ENCODE data around the gene CFB. TPM values are rescaled to one million over a fixed set of nuclear protein-coding genes. Genes with fewer than 3 reads are reported as not detected.
A peak's percentile ranks its signal among the peaks of the same experiment; 100 is the strongest.
"Not testable (repeated sequence)": the region's sequence is repeated elsewhere in the genome, so short reads cannot be mapped to it uniquely, and the experiment has no call there.

Gene CFB
- total RNA-seq, 3 donors from 2014 or later = 34.5 to 178 (median 40.4) TPM

GRCh38 chr6:31979238-31979898 lies 33.5 kb downstream of the CFB start:
- DNase-seq (no peak), ATAC-seq (no peak)
- TF ChIP-seq, protein P1, sequence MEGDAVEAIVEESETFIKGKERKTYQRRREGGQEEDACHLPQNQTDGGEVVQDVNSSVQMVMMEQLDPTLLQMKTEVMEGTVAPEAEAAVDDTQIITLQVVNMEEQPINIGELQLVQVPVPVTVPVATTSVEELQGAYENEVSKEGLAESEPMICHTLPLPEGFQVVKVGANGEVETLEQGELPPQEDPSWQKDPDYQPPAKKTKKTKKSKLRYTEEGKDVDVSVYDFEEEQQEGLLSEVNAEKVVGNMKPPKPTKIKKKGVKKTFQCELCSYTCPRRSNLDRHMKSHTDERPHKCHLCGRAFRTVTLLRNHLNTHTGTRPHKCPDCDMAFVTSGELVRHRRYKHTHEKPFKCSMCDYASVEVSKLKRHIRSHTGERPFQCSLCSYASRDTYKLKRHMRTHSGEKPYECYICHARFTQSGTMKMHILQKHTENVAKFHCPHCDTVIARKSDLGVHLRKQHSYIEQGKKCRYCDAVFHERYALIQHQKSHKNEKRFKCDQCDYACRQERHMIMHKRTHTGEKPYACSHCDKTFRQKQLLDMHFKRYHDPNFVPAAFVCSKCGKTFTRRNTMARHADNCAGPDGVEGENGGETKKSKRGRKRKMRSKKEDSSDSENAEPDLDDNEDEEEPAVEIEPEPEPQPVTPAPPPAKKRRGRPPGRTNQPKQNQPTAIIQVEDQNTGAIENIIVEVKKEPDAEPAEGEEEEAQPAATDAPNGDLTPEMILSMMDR (IDR thresholded peaks at IDR 0.05) = no peak
- Histone ChIP-seq H3K4me1 (ENCODE audit: low read depth) (no peaks in the 10 kb centered on the region), H3K9me3 (no peaks in the 10 kb centered on the region), H3K36me3 (ENCODE audit: low read depth) (no peaks in the 10 kb centered on the region), H3K4me3 (no peak overlapping the region)
- intact Hi-C loops (cut with DNase I, micrococcal nuclease) = no loop called here

DNA sequence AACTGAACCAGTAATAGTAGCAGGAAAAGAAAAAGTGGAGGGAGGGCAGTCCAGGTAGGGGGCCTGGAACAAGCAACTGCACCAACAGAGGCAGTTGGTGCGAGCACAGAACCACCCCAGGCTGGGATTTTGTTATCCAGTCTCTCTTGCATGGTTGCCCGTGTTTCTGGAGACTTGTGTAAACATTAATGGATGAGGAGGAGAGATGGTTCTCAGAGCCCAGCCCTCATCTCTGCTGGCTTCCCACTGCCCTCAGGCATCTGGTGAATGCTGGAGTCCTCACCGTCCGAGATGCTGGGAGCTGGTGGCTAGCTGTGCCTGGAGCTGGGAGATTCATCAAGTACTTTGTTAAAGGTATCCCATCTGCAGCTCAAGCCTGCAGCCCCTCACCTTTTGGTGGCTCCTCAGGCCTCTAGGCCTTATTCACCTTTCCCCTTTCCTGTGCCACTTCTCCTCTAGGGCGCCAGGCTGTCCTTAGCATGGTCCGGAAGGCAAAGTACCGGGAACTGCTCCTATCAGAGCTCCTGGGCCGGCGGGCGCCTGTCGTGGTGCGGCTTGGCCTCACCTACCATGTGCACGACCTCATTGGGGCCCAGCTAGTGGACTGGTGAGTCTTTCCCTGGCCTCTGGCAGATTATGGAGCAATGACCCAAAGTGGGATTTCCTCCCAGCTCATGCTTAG lies 34.4 kb downstream of the CFB start:
- ATAC-seq; intact Hi-C loops (cut with DNase I, micrococcal nuclease); H3K4me1 ChIP-seq (ENCODE audit: low read depth); H3K9me3 ChIP-seq; H3K36me3 ChIP-seq (ENCODE audit: low read depth); H3K4me3 ChIP-seq: not testable (repeated sequence)
- DNase-seq = peak in 1 of 3 donors; percentile 25

- intact Hi-C loops (cut with DNase I, micrococcal nuclease); H3K36me3 ChIP-seq (ENCODE audit: low read depth); H3K9me3 ChIP-seq; H3K4me1 ChIP-seq (ENCODE audit: low read depth); DNase-seq; ATAC-seq; H3K4me3 ChIP-seq: not testable (repeated sequence)
Observed at GRCh38 chr6:31980998-31981397, 35.1 kb downstream of the CFB start.

DNA sequence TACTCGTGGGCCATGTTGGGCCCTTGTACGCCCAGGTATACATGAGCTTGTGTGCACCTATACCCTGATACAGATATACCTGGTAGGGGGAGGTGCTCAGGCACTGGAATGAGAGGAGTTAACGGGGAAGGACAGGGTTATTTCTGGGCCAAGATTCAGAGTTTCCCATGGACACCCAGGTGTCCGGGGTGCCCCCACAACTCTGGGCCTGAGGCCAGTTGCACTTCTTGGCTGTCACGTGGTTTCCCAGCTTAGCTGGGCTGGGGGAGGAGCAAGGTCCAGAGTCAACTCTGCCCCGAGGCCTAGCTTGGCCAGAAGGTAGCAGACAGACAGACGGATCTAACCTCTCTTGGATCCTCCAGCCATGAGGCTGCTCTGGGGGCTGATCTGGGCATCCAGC lies 35.8 kb downstream of the CFB start, which contains the start of gene C4A:
C4A (plus strand) TSS at position 314 of the 400 bp plus-strand sequence; CDS start at position 365, 51 bp downstream.
- H3K9me3 ChIP-seq; intact Hi-C loops (cut with DNase I, micrococcal nuclease); H3K4me1 ChIP-seq (ENCODE audit: low read depth); H3K4me3 ChIP-seq; H3K36me3 ChIP-seq (ENCODE audit: low read depth); DNase-seq: not testable (repeated sequence)
- peak; percentile 56 for ATAC-seq

DNA sequence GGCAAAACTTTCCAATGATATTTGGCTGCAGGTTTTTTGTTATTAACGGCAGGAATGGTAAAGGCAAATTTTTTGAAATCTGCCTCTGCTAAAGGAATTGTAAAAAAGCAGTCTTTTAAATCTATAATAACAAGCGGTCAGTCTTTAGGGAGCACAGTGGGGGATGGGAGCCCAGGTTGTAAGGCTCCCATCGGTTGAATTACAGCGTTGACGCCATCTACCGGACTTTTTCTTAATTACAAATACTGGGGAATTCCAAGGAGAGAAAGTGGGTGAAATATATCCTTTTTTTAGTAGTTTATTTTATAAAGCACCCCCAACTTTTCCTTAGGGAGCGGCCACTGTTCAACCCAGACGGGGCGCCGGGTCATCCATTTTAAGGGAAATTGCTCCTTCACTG lies 43.5 kb downstream of the CFB start:
- H3K4me3 ChIP-seq; H3K4me1 ChIP-seq (ENCODE audit: low read depth); ATAC-seq; H3K9me3 ChIP-seq; H3K36me3 ChIP-seq (ENCODE audit: low read depth); intact Hi-C loops (cut with DNase I, micrococcal nuclease); DNase-seq: not testable (repeated sequence)

GRCh38 chr6:31994421-31994820 lies 48.5 kb downstream of the CFB start:
- H3K36me3 ChIP-seq (ENCODE audit: low read depth); intact Hi-C loops (cut with DNase I, micrococcal nuclease); ATAC-seq; H3K9me3 ChIP-seq; H3K4me3 ChIP-seq; H3K4me1 ChIP-seq (ENCODE audit: low read depth): not testable (repeated sequence)
- DNase-seq = peak in 2 of 3 donors; percentile 5 to 30

DNA sequence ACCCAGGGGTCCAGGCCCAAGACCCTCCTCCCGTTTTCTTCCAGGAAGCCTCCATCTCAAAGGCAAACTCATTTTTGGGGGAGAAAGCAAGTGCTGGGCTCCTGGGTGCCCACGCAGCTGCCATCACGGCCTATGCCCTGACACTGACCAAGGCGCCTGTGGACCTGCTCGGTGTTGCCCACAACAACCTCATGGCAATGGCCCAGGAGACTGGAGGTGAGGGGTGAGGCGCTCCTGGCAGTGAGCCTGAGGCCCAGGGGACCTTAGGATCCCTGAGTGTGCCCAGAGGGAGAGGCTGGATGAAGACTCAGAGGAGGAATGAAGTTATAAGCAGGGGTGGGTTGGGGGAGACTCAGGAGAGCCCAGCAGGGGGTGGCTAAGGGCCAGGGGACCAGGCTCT lies 50.5 kb downstream of the CFB start:
- H3K36me3 ChIP-seq (ENCODE audit: low read depth); intact Hi-C loops (cut with DNase I, micrococcal nuclease); H3K4me1 ChIP-seq (ENCODE audit: low read depth); H3K9me3 ChIP-seq; ATAC-seq; H3K4me3 ChIP-seq: not testable (repeated sequence)
- DNase-seq = peak in 2 of 3 donors; percentile 8 to 27

Small RNA genes within 50 kb of the gene (microRNA-seq; reads per million reads assigned to microRNA genes)
- 0.70 reads per million for gene MIR1236

Other genes starting within 250 kb of the CFB start
- gene ABHD16A, start 242.8 kb upstream of the CFB start, total RNA-seq = 10 to 100 TPM; 55.3 to 69.4 (median 68.4) TPM
- gene LY6G6F, start 239.2 kb upstream of the CFB start, total RNA-seq = not detected
- 1 to 10 TPM in 1 of 3 donors, under 1 TPM in 1, not detected in 1; 0.90 to 6.1 TPM for gene LY6G6D, start 230.7 kb upstream of the CFB start, total RNA-seq
- gene LY6G6C, start 224.3 kb upstream of the CFB start, total RNA-seq = under 1 TPM in 1 of 3 donors, not detected in 2; 0.32 TPM
- gene MPIG6B, start 222.7 kb upstream of the CFB start, total RNA-seq = 1 to 10 TPM in 1 of 3 donors, under 1 TPM in 2; 0.48 to 1.4 (median 0.57) TPM
- 100 to 1,000 TPM in 1 of 3 donors, 10 to 100 TPM in 2; 56.1 to 152 (median 99.5) TPM for gene DDAH2, start 216.8 kb upstream of the CFB start, total RNA-seq
- 100 to 1,000 TPM; 269 to 555 (median 441) TPM for gene CLIC1, start 209.6 kb upstream of the CFB start, total RNA-seq
- gene MSH5, start 206.1 kb upstream of the CFB start, total RNA-seq = 10 to 100 TPM; 14.1 to 29.9 (median 29.7) TPM
- 1 to 10 TPM; 2.5 to 9.6 (median 4.3) TPM for gene SAPCD1, start 183.4 kb upstream of the CFB start, total RNA-seq
- 1 to 10 TPM; 5.9 to 8.2 (median 6.9) TPM for gene VWA7, start 168.8 kb upstream of the CFB start, total RNA-seq
- 10 to 100 TPM; 41.7 to 65.8 (median 45.0) TPM for gene VARS1, start 150.3 kb upstream of the CFB start, total RNA-seq
- gene LSM2, start 139.1 kb upstream of the CFB start, total RNA-seq = 10 to 100 TPM; 21.7 to 35.5 (median 33.8) TPM
- gene HSPA1L, start 130.8 kb upstream of the CFB start, total RNA-seq = 1 to 10 TPM; 1.2 to 3.4 (median 1.3) TPM
- gene HSPA1A, start 130.6 kb upstream of the CFB start, total RNA-seq = 100 to 1,000 TPM in 2 of 3 donors, 10 to 100 TPM in 1; 73.6 to 274 (median 107) TPM
- gene HSPA1B, start 118.4 kb upstream of the CFB start, total RNA-seq = 100 to 1,000 TPM; 172 to 254 (median 200) TPM
- gene NEU1, start 83.3 kb upstream of the CFB start, total RNA-seq = 10 to 100 TPM; 44.0 to 65.7 (median 45.0) TPM
- gene SLC44A4, start 67.1 kb upstream of the CFB start, total RNA-seq = 100 to 1,000 TPM; 332 to 795 (median 740) TPM
- gene EHMT2, start 48.4 kb upstream of the CFB start, total RNA-seq = 10 to 100 TPM; 29.6 to 50.1 (median 36.4) TPM
- 1 to 10 TPM; 2.3 to 6.2 (median 3.4) TPM for gene ZBTB12, start 44.0 kb upstream of the CFB start, total RNA-seq
- gene C2, start 18.4 kb upstream of the CFB start, total RNA-seq = 10 to 100 TPM in 2 of 3 donors, 1 to 10 TPM in 1; 5.5 to 33.7 (median 17.9) TPM
- gene NELFE, start 12.9 kb downstream of the CFB start, total RNA-seq = 10 to 100 TPM; 44.9 to 52.4 (median 51.8) TPM
- gene SKIC2, start 13.1 kb downstream of the CFB start, total RNA-seq = 10 to 100 TPM; 58.6 to 87.2 (median 81.2) TPM
- 10 to 100 TPM; 12.4 to 18.1 (median 15.8) TPM for gene DXO, start 26.0 kb downstream of the CFB start, total RNA-seq
- gene C4A, start 36.0 kb downstream of the CFB start, total RNA-seq = 100 to 1,000 TPM in 1 of 3 donors, 10 to 100 TPM in 2; 10.2 to 203 (median 56.0) TPM
- 100 to 1,000 TPM in 1 of 3 donors, 10 to 100 TPM in 1, 1 to 10 TPM in 1; 9.2 to 175 (median 51.0) TPM for gene C4B, start 68.7 kb downstream of the CFB start, total RNA-seq
- gene CYP21A2, start 92.3 kb downstream of the CFB start, total RNA-seq = 1 to 10 TPM in 1 of 3 donors, under 1 TPM in 2; 0.93 to 2.1 (median 0.94) TPM
- gene TNXB, start 163.2 kb downstream of the CFB start, total RNA-seq = 10 to 100 TPM; 20.1 to 87.0 (median 36.9) TPM
- 100 to 1,000 TPM in 1 of 3 donors, 10 to 100 TPM in 2; 79.9 to 121 (median 97.4) TPM for gene ATF6B, start 182.2 kb downstream of the CFB start, total RNA-seq
- 1 to 10 TPM; 5.0 to 6.8 (median 5.3) TPM for gene FKBPL, start 184.2 kb downstream of the CFB start, total RNA-seq
- 1 to 10 TPM in 2 of 3 donors, under 1 TPM in 1; 0.96 to 6.6 (median 2.0) TPM for gene PRRT1, start 205.8 kb downstream of the CFB start, total RNA-seq
- gene PPT2, start 208.0 kb downstream of the CFB start, total RNA-seq = 10 to 100 TPM; 16.8 to 37.2 (median 34.4) TPM
- gene EGFL8, start 218.5 kb downstream of the CFB start, total RNA-seq = 10 to 100 TPM; 16.9 to 32.1 (median 21.5) TPM
- 10 to 100 TPM; 49.0 to 60.1 (median 56.2) TPM for gene AGPAT1, start 230.0 kb downstream of the CFB start, total RNA-seq
- gene RNF5, start 232.3 kb downstream of the CFB start, total RNA-seq = 100 to 1,000 TPM in 1 of 3 donors, 10 to 100 TPM in 2; 79.0 to 114 (median 85.0) TPM
- 1 to 10 TPM; 5.3 to 8.1 (median 6.3) TPM for gene AGER, start 238.2 kb downstream of the CFB start, total RNA-seq
- gene PBX2, start 244.1 kb downstream of the CFB start, total RNA-seq = 10 to 100 TPM; 49.4 to 97.7 (median 53.9) TPM
- 10 to 100 TPM in 1 of 3 donors, 1 to 10 TPM in 2; 6.6 to 14.7 (median 9.9) TPM for gene GPSM3, start 246.5 kb downstream of the CFB start, total RNA-seq